Fibroblast of lung (primary cell): Measurements from ENCODE around the gene ECE2. TPM values are rescaled to one million over a fixed set of nuclear protein-coding genes. Genes with fewer than 3 reads are reported as not detected.

ENCODE experiments used
- DNase-seq, 2 donors: peaks; one replicate each; pipeline versions ENCODE4 v3.0.0 to v3.0.0-alpha.2; 2010; ENCODE audit warnings: low read depth in 2 of 2
- H2AFZ ChIP-seq: 2 replicates; pipeline ENCODE4 v1.5.1; 2012; ENCODE audit warnings: low read length, control low read depth, inconsistent platforms
- H3K27ac ChIP-seq: 2 replicates; pipeline ENCODE4 v1.5.1; 2011; ENCODE audit warnings: low read length, control low read depth; ENCODE audit not compliant: insufficient read depth
- H3K27me3 ChIP-seq: 2 replicates; pipeline ENCODE4 v1.5.1; 2011; ENCODE audit warnings: mild to moderate bottlenecking, low read length; ENCODE audit not compliant: control insufficient read depth, insufficient read depth
- H3K36me3 ChIP-seq: 2 replicates; pipeline ENCODE4 v1.5.1; 2011; ENCODE audit warnings: low read length; ENCODE audit not compliant: control insufficient read depth, insufficient read depth
- H3K4me1 ChIP-seq: 2 replicates; pipeline ENCODE4 v1.5.1; 2011; ENCODE audit warnings: low read length; ENCODE audit not compliant: control insufficient read depth, insufficient read depth; ENCODE audit errors: extremely low read depth
- H3K4me2 ChIP-seq: 2 replicates; pipeline ENCODE4 v1.5.1; 2011; ENCODE audit warnings: low read length, control low read depth; ENCODE audit not compliant: insufficient read depth; ENCODE audit errors: extremely low read depth
- H3K4me3 ChIP-seq, 4 experiments: fragments of 200-600 bp in 1 of 4; sonication (generic) in 1 of 4; replicated peaks in 1 of 4; 2 replicates each; pipeline ENCODE4 v1.5.1; 2011 to 2016; ENCODE audit warnings: low read length in 4 of 4, low read depth in 3 of 4, mild to moderate bottlenecking in 3 of 4, control low read depth in 2 of 4, inconsistent platforms in 1 of 4, mixed read lengths in 1 of 4; ENCODE audit not compliant: insufficient read depth in 1 of 4; ENCODE audit errors: control extremely low read depth in 1 of 4
- H3K79me2 ChIP-seq: 2 replicates; pipeline ENCODE4 v1.5.1; 2012; ENCODE audit warnings: mild to moderate bottlenecking, low read length, inconsistent platforms; ENCODE audit not compliant: control insufficient read depth, insufficient read depth
- H3K9ac ChIP-seq: 2 replicates; pipeline ENCODE4 v1.5.1; 2011; ENCODE audit warnings: mild to moderate bottlenecking, low read length, control low read depth; ENCODE audit not compliant: insufficient read depth
- H3K9me3 ChIP-seq: 2 replicates; pipeline ENCODE4 v1.5.1; 2012; ENCODE audit warnings: low read depth, low read length; ENCODE audit not compliant: control insufficient read depth, insufficient read depth
- H4K20me1 ChIP-seq: 2 replicates; pipeline ENCODE4 v1.5.1; 2011; ENCODE audit warnings: low read length; ENCODE audit not compliant: control insufficient read depth, insufficient read depth; ENCODE audit errors: extremely low read depth
- CTCF ChIP-seq, 2 donors: IDR thresholded peaks in 1 of 2; conservative IDR thresholded peaks in 1 of 2; 1 replicate in 1 of 2; 2 replicates in 1 of 2; pipeline ENCODE4 v1.5.1; 2011 to 2012; ENCODE audit warnings: low read length in 2 of 2, control low read depth in 1 of 2, inconsistent platforms in 1 of 2, low read depth in 1 of 2, mild to moderate bottlenecking in 1 of 2
- EZH2 ChIP-seq: IDR thresholded peaks from 2 replicates; pipeline ENCODE4 v1.5.1; 2012; ENCODE audit warnings: low read length, control low read depth, mild to moderate bottlenecking; ENCODE audit errors: missing control alignments
- polyA plus RNA-seq, 2 donors: library from polyadenylated mRNA; depleted of rRNA in 1 of 2; stranded (reverse) in 1 of 2; unstranded in 1 of 2; fragments of >200 nt; gene quantifications; 2 replicates each; pipeline ENCODE4 v1.2.1, GENCODE V29; 2011 to 2012; ENCODE audit warnings: missing spikeins in 1 of 2
- total RNA-seq: library from RNA; depleted of rRNA; stranded (reverse); fragments of >200 nt; gene quantifications from 2 replicates; pipeline ENCODE4 v1.2.1, GENCODE V29; 2014

The ECE2 gene
- total and polyA plus RNA-seq, 2 donors (not counting 1 experiment from before 2014, with no cell fraction given), result not detected

- peaks cover 20% of the 10 kb centered on the region for H3K4me1 ChIP-seq
- no peaks in the 10 kb centered on the region for H3K9me3 ChIP-seq
- no peak for DNase-seq
These were observed 66.1 kb downstream of the ECE2 start for GRCh38 chr3:184341925-184342324.

More at GRCh38 chr3:184341925-184342324, 66.1 kb downstream of the ECE2 start:
- Histone ChIP-seq H3K4me3 (no peak overlapping the region), H3K27me3 (no peaks in the 10 kb centered on the region), H2AFZ (no peak overlapping the region), H3K4me2 (no peak overlapping the region), H3K9ac (no peak overlapping the region), H3K27ac (no peak overlapping the region), H3K36me3 (peaks cover 2% of the 10 kb centered on the region), H3K79me2 (peaks cover 12% of the 10 kb centered on the region), H4K20me1 (no peaks in the 10 kb centered on the region)
- TF ChIP-seq CTCF (conservative IDR thresholded peaks at IDR 0.05 in 1 of 2, IDR thresholded peaks at IDR 0.05 in 1 of 2; ENCODE audit: low read depth in 1 of 2, low read length in 2 of 2) (no peak), EZH2 (no peak)

Other genes starting within 250 kb of the ECE2 start
- not detected in 2 replicates for gene HTR3D, start 244.3 kb upstream of the ECE2 start, total RNA-seq
- gene HTR3D, start 244.3 kb upstream of the ECE2 start, polyA plus RNA-seq, result not detected in 2 replicates
- gene HTR3C, start 223.0 kb upstream of the ECE2 start, total RNA-seq, result not detected in 2 replicates
- not detected in 2 replicates for gene HTR3C, start 223.0 kb upstream of the ECE2 start, polyA plus RNA-seq
- gene HTR3E, start 179.0 kb upstream of the ECE2 start, total RNA-seq, result not detected in 2 replicates
- not detected in 2 replicates for gene HTR3E, start 179.0 kb upstream of the ECE2 start, polyA plus RNA-seq
- gene EIF2B5, start 140.7 kb upstream of the ECE2 start, total RNA-seq, result 23.4 and 26.9 TPM in 2 replicates
- gene EIF2B5, start 140.7 kb upstream of the ECE2 start, polyA plus RNA-seq, result 23.8 and 26.7 TPM in 2 replicates
- 32.4 and 33.7 TPM in 2 replicates for gene DVL3, start 120.6 kb upstream of the ECE2 start, total RNA-seq
- 16.5 and 19.8 TPM in 2 replicates for gene DVL3, start 120.6 kb upstream of the ECE2 start, polyA plus RNA-seq
- 362 and 430 TPM in 2 replicates for gene AP2M1, start 101.2 kb upstream of the ECE2 start, total RNA-seq
- gene AP2M1, start 101.2 kb upstream of the ECE2 start, polyA plus RNA-seq, result 746 and 902 TPM in 2 replicates
- gene ABCF3, start 89.8 kb upstream of the ECE2 start, total RNA-seq, result 63.9 and 65.1 TPM in 2 replicates
- 31.3 and 40.2 TPM in 2 replicates for gene ABCF3, start 89.8 kb upstream of the ECE2 start, polyA plus RNA-seq
- not detected in 2 replicates for gene VWA5B2, start 46.4 kb upstream of the ECE2 start, total RNA-seq
- not detected in 2 replicates for gene VWA5B2, start 46.4 kb upstream of the ECE2 start, polyA plus RNA-seq
- gene ALG3, start 27.1 kb upstream of the ECE2 start, total RNA-seq, result 21.6 and 26.7 TPM in 2 replicates
- 27.2 and 36.8 TPM in 2 replicates for gene ALG3, start 27.1 kb upstream of the ECE2 start, polyA plus RNA-seq
- 1.2 and 2.3 TPM in 2 replicates for gene EEF1AKMT4, start 26.4 kb upstream of the ECE2 start, total RNA-seq
- 2.1 and 2.3 TPM in 2 replicates for gene EEF1AKMT4, start 26.4 kb upstream of the ECE2 start, polyA plus RNA-seq
- under 0.01 TPM in 1 of 2 replicates, not detected in the other for gene CAMK2N2, start 14.5 kb upstream of the ECE2 start, total RNA-seq
- gene CAMK2N2, start 14.5 kb upstream of the ECE2 start, polyA plus RNA-seq, result 0.10 and 0.24 TPM in 2 replicates
- gene PSMD2, start 23.2 kb downstream of the ECE2 start, total RNA-seq, result 345 and 429 TPM in 2 replicates
- gene PSMD2, start 23.2 kb downstream of the ECE2 start, polyA plus RNA-seq, result 188 and 354 TPM in 2 replicates
- gene EIF4G1, start 38.6 kb downstream of the ECE2 start, total RNA-seq, result 187 and 263 TPM in 2 replicates
- gene EIF4G1, start 38.6 kb downstream of the ECE2 start, polyA plus RNA-seq, result 235 and 349 TPM in 2 replicates
- gene FAM131A, start 61.6 kb downstream of the ECE2 start, total RNA-seq, result 18.5 and 22.3 TPM in 2 replicates
- 9.3 and 13.4 TPM in 2 replicates for gene FAM131A, start 61.6 kb downstream of the ECE2 start, polyA plus RNA-seq
- 1.8 and 3.1 TPM in 2 replicates for gene CLCN2, start 85.6 kb downstream of the ECE2 start, total RNA-seq
- gene CLCN2, start 85.6 kb downstream of the ECE2 start, polyA plus RNA-seq, result 0.93 and 1.7 TPM in 2 replicates
- gene POLR2H, start 85.7 kb downstream of the ECE2 start, total RNA-seq, result 59.6 and 62.4 TPM in 2 replicates
- gene POLR2H, start 85.7 kb downstream of the ECE2 start, polyA plus RNA-seq, result 100 and 124 TPM in 2 replicates
- gene THPO, start 102.2 kb downstream of the ECE2 start, total RNA-seq, result 0.50 and 0.51 TPM in 2 replicates
- 0.16 and 0.27 TPM in 2 replicates for gene THPO, start 102.2 kb downstream of the ECE2 start, polyA plus RNA-seq
- gene CHRD, start 104.0 kb downstream of the ECE2 start, total RNA-seq, result 1.3 and 4.8 TPM in 2 replicates
- gene CHRD, start 104.0 kb downstream of the ECE2 start, polyA plus RNA-seq, result 0.46 and 1.3 TPM in 2 replicates